ENCODE results near the gene FRS3.

DNA sequence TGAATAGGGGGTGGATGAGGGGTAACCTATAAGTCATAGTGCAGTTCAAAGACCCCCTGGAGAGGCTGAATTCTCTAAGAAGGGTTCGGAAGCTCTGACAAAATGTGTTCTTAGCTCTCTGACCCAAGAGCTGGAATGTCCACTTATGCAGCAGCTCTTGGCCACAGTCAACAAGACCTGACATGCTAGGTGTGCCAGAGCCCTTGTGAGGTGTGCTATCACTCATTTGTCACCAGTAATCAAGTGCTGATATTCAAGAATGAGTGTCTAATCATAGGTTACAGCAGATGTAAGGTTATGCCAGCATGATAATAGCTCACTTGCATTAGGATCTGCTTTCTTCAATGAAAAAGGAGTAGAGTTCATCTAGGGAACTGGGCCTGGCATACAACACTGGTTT, 35.9 kb upstream of the FRS3 start:
- TF ChIP-seq, protein P1, sequence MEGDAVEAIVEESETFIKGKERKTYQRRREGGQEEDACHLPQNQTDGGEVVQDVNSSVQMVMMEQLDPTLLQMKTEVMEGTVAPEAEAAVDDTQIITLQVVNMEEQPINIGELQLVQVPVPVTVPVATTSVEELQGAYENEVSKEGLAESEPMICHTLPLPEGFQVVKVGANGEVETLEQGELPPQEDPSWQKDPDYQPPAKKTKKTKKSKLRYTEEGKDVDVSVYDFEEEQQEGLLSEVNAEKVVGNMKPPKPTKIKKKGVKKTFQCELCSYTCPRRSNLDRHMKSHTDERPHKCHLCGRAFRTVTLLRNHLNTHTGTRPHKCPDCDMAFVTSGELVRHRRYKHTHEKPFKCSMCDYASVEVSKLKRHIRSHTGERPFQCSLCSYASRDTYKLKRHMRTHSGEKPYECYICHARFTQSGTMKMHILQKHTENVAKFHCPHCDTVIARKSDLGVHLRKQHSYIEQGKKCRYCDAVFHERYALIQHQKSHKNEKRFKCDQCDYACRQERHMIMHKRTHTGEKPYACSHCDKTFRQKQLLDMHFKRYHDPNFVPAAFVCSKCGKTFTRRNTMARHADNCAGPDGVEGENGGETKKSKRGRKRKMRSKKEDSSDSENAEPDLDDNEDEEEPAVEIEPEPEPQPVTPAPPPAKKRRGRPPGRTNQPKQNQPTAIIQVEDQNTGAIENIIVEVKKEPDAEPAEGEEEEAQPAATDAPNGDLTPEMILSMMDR (IDR thresholded peaks at IDR 0.05) = no peak
- TF ChIP-seq POLR2A (IDR thresholded peaks at IDR 0.05) = no peak

All from heart left ventricle (tissue), 13 donors.